Breast epithelium (tissue), 3 donors: Measurements from ENCODE around the gene PKN1.
"Not testable (repeated sequence)": the region's sequence is repeated elsewhere in the genome, so short reads cannot be mapped to it uniquely, and the experiment has no call there.

Experiments used
- CTCF ChIP-seq, 3 donors: fragments of 450-650 bp; IDR thresholded peaks; one replicate each; pipeline ENCODE4 v1.5.1; 2016 to 2017; ENCODE audit warnings: antibody characterized with exemption in 3 of 3, mild to moderate bottlenecking in 3 of 3, moderate library complexity in 3 of 3
- POLR2A ChIP-seq: fragments of 450-650 bp; IDR thresholded peaks from one replicate; pipeline ENCODE4 v1.6.1; 2016; ENCODE audit warnings: antibody characterized with exemption, mild to moderate bottlenecking, moderate library complexity

GRCh38 chr19:14504575-14504974, 71.5 kb downstream of the PKN1 start:
- not testable (repeated sequence) for TF ChIP-seq CTCF (IDR thresholded peaks at IDR 0.05); POLR2A
